HepG2 (cell line): Measurements from ENCODE around the gene MYL6. TPM values are rescaled to one million over a fixed set of nuclear protein-coding genes. Genes with fewer than 3 reads are reported as not detected.

ENCODE experiments used
- ATAC-seq: fragments of 200-7000 bp; cut with Tn5 transposase; 3 replicates; pipeline ENCODE4 v1.9.1; 2020; ENCODE audit warnings: mild to moderate bottlenecking, moderate library complexity
- BruUV-seq: library from RNA; stranded (reverse); fragments of 400-500 nt; replicated peaks from 2 replicates; lab custom pipeline; 2021; lab: Mats Ljungman, UMichigan
- CTCF ChIA-PET: fragments of 300-600 bp; formaldehyde crosslinking; extraction: SDS; loops from one replicate; lab custom pipeline; 2021; ENCODE audit warnings: low total read pairs, inconsistent platforms, low intra/inter-chr PET ratio; lab: Yijun Ruan, JAX
- POLR2A ChIA-PET: fragments of 350-600 bp; sonication (Branson Sonifier 250); formaldehyde crosslinking; loops from one replicate; lab custom pipeline; 2020; ENCODE audit warnings: antibody characterized with exemption, inconsistent platforms; lab: Yijun Ruan, JAX
- DNase-seq: peaks from one replicate; pipeline ENCODE4 v3.0.0-alpha.2; 2015; ENCODE audit warnings: low spot score
- FAIRE-seq: peaks from 3 replicates; lab custom pipeline; 2011; peaks lifted over from hg19 to GRCh38; lab: Jason Lieb, UNC
- H2AFZ ChIP-seq: one replicate; pipeline ENCODE4 v1.6.1; 2011; ENCODE audit warnings: low read length, inconsistent platforms
- H3K27ac ChIP-seq: fragments of 300-600 bp; 3 replicates; pipeline ENCODE4 v1.8.0; 2011; ENCODE audit warnings: mixed run types, mild to moderate bottlenecking, mixed read lengths, low read length, inconsistent platforms; ENCODE audit not compliant: insufficient read depth; ENCODE audit errors: extremely low read length
- H3K27me3 ChIP-seq, 2 experiments: fragments of 200-600 bp in 1 of 2; 2 replicates in 1 of 2; 3 replicates in 1 of 2; pipeline versions ENCODE4 v1.6.0 to v1.8.0; 2011; ENCODE audit warnings: low read length in 2 of 2, mild to moderate bottlenecking in 2 of 2, moderate library complexity in 2 of 2, inconsistent platforms in 1 of 2; ENCODE audit not compliant: insufficient read depth in 2 of 2, control insufficient read depth in 1 of 2
- H3K36me3 ChIP-seq, 2 experiments: fragments of 200-600 bp in 1 of 2; replicated peaks in 1 of 2; 2 replicates in 1 of 2; 3 replicates in 1 of 2; pipeline versions ENCODE4 v1.5.1 to v1.8.0; 2011; ENCODE audit warnings: low read length in 2 of 2, inconsistent platforms in 1 of 2; ENCODE audit not compliant: insufficient read depth in 2 of 2, control insufficient read depth in 1 of 2
- H3K4me1 ChIP-seq: 2 replicates; pipeline ENCODE4 v1.5.1; 2012; ENCODE audit warnings: low read length, inconsistent platforms; ENCODE audit not compliant: insufficient read depth
- H3K4me2 ChIP-seq: 2 replicates; pipeline ENCODE4 v1.6.0; 2011; ENCODE audit warnings: low read depth, low read length, inconsistent platforms
- H3K4me3 ChIP-seq, 3 experiments: fragments of 200-600 bp in 1 of 3; sonication (generic), shearing (Covaris generic) in 1 of 3; replicated peaks in 1 of 3; 2 replicates each; pipeline ENCODE4 v1.5.1; 2011 to 2016; ENCODE audit warnings: low read length in 3 of 3, inconsistent platforms in 2 of 3, low read depth in 2 of 3, mild to moderate bottlenecking in 2 of 3, control low read depth in 1 of 3, mixed read lengths in 1 of 3; ENCODE audit not compliant: insufficient read depth in 1 of 3
- H3K79me2 ChIP-seq: one replicate; pipeline ENCODE4 v1.6.1; 2011; ENCODE audit warnings: low read length, inconsistent platforms; ENCODE audit not compliant: insufficient read depth
- H3K9ac ChIP-seq: 2 replicates; pipeline ENCODE4 v1.6.0; 2011; ENCODE audit warnings: mild to moderate bottlenecking, low read depth, low read length, inconsistent platforms; ENCODE audit not compliant: insufficient read depth
- H3K9me3 ChIP-seq: 2 replicates; pipeline ENCODE4 v1.5.1; 2012; ENCODE audit warnings: mild to moderate bottlenecking, low read length
- H4K20me1 ChIP-seq: 2 replicates; pipeline ENCODE4 v1.6.0; 2011; ENCODE audit warnings: inconsistent platforms, mild to moderate bottlenecking, low read length, moderate library complexity; ENCODE audit not compliant: insufficient read depth
- GTF3A ChIP-seq: sonication (generic); formaldehyde crosslinking; conservative IDR thresholded peaks from 2 replicates; pipeline ENCODE4 v1.4.0; 2020; ENCODE audit warnings: mild to moderate bottlenecking, missing genetic modification reagents
- HNRNPLL ChIP-seq: fragments of 200-400 bp; formaldehyde crosslinking; IDR thresholded peaks from 2 replicates; pipeline ENCODE4 v1.6.1; 2017; ENCODE audit warnings: mild to moderate bottlenecking, low read depth, low read length; ENCODE audit not compliant: poor library complexity, severe bottlenecking
- JUN ChIP-seq: sonication (generic); formaldehyde crosslinking; IDR thresholded peaks from 2 replicates; pipeline ENCODE4 v1.4.0; 2020; ENCODE audit warnings: mild to moderate bottlenecking, missing genetic modification reagents
- KDM5A ChIP-seq: fragments of 200-600 bp; sonication (generic); IDR thresholded peaks from 2 replicates; pipeline ENCODE4 v1.7.0; 2018; ENCODE audit warnings: antibody characterized with exemption, mild to moderate bottlenecking, low read length, borderline replicate concordance
- PRMT3 ChIP-seq: sonication (generic); formaldehyde crosslinking; IDR thresholded peaks from 2 replicates; pipeline ENCODE4 v1.8.1; 2022; ENCODE audit warnings: low read depth, mild to moderate bottlenecking, moderate library complexity, missing genetic modification reagents, borderline replicate concordance
- SNAPC2 ChIP-seq: sonication (generic); formaldehyde crosslinking; IDR thresholded peaks from 2 replicates; pipeline ENCODE4 v1.8.1; 2022; ENCODE audit warnings: mild to moderate bottlenecking, missing genetic modification reagents
- SP4 ChIP-seq: sonication (generic); formaldehyde crosslinking; IDR thresholded peaks from 2 replicates; pipeline ENCODE4 v1.8.1; 2023; ENCODE audit warnings: mild to moderate bottlenecking, missing genetic modification reagents
- STAG1 ChIP-seq: sonication (generic); formaldehyde crosslinking; IDR thresholded peaks from 2 replicates; pipeline ENCODE4 v1.4.0; 2020; ENCODE audit warnings: missing genetic modification reagents
- STAT5B ChIP-seq: sonication (generic); formaldehyde crosslinking; IDR thresholded peaks from 2 replicates; pipeline ENCODE4 v1.4.0; 2020; ENCODE audit warnings: missing genetic modification reagents
- ZNF224 ChIP-seq: sonication (generic); formaldehyde crosslinking; IDR thresholded peaks from 2 replicates; pipeline ENCODE4 v1.5.0; 2020; ENCODE audit warnings: mild to moderate bottlenecking, missing genetic modification reagents
- ZNF335 ChIP-seq: sonication (generic); formaldehyde crosslinking; IDR thresholded peaks from 2 replicates; pipeline ENCODE4 v1.4.0; 2020; ENCODE audit warnings: missing genetic modification reagents
- ZNF33B ChIP-seq: sonication (generic); formaldehyde crosslinking; IDR thresholded peaks from 2 replicates; pipeline ENCODE4 v1.5.1; 2020; ENCODE audit warnings: mild to moderate bottlenecking, missing genetic modification reagents
- ZNF570 ChIP-seq: sonication (generic); formaldehyde crosslinking; IDR thresholded peaks from 2 replicates; pipeline ENCODE4 v1.4.0; 2020; ENCODE audit warnings: mild to moderate bottlenecking, missing genetic modification reagents, borderline replicate concordance
- ZNF660 ChIP-seq: sonication (generic); formaldehyde crosslinking; IDR thresholded peaks from 2 replicates; pipeline ENCODE4 v1.5.1; 2020; ENCODE audit warnings: mild to moderate bottlenecking, low read depth, missing genetic modification reagents, borderline replicate concordance
- ZNF678 ChIP-seq: sonication (generic); formaldehyde crosslinking; IDR thresholded peaks from 2 replicates; pipeline ENCODE4 v1.4.0; 2020; ENCODE audit warnings: mild to moderate bottlenecking, missing genetic modification reagents
- WGBS: methylation state at CpG from one replicate; pipeline ENCODE4 v1.1.6; 2017; ENCODE audit warnings: low lambda C conversion rate; 5-methylcytosine and 5-hydroxymethylcytosine counted together
- in situ Hi-C: cut with HindIII; loops from 2 replicates; pipeline ENCODE4 v1.10.0; 2017; ENCODE audit warnings: low pct_unique_long_range_greater_than_20kb; ENCODE audit not compliant: extremely low pct_ligation_motif_present
- intact Hi-C: fragments of 100-400 bp; cut with micrococcal nuclease; formaldehyde crosslinking; loops from one replicate; pipeline ENCODE4 v1.10.0; 2022; ENCODE audit not compliant: unreplicated experiment
- polyA plus RNA-seq, 8 experiments: library from polyadenylated mRNA; depleted of rRNA in 3 of 8; stranded (reverse) in 7 of 8; unstranded in 1 of 8; fragments of >200 nt; fragmentation: Illumina TruSeq in 4 of 8; extraction: Trizol in 4 of 8; gene quantifications; 2 replicates each; pipeline versions ENCODE4 v1.2.1 to v1.2.3, GENCODE V29; 2011 to 2016; ENCODE audit warnings: low read depth in 4 of 8, missing spikeins in 1 of 8, mixed read lengths in 1 of 8; ENCODE audit not compliant: insufficient read depth in 1 of 8
- total RNA-seq, 5 experiments: library from RNA; depleted of rRNA; stranded (reverse); fragments of >200 nt; fragmentation: Illumina TruSeq; extraction: Trizol; gene quantifications; 2 replicates each; pipeline ENCODE4 v1.2.3, GENCODE V29; 2016; ENCODE audit warnings: low read depth in 1 of 5

The MYL6 gene
- total and polyA plus RNA-seq, 2 of the 13 experiments (the other 11 are each of a cell fraction or from before 2014, with no cell fraction given), result 1,127 to 1,192 TPM

- Histone ChIP-seq H3K9ac (no peak overlapping the region), H3K36me3 (no peaks in the 10 kb centered on the region), H3K4me3 (no peak overlapping the region), H3K4me1 (peaks cover 4% of the 10 kb centered on the region), H3K79me2 (no peaks in the 10 kb centered on the region), H3K9me3 (no peaks in the 10 kb centered on the region), H3K27me3 (no peaks in the 10 kb centered on the region), H4K20me1 (no peaks in the 10 kb centered on the region), H2AFZ (no peak overlapping the region), H3K4me2 (no peak overlapping the region), H3K27ac (no peak overlapping the region)
- no peak for DNase-seq
- ChIA-PET CTCF (no interaction called here), POLR2A (interaction anchor here (1.4 to 1.5 kb wide), 2 partner anchors 8 to 9 kb away, joined by 3 to 4 read pairs; partner anchors contain the start of gene SMARCC2)
- no TSS peak for BruUV-seq
- intact Hi-C loops, result no loop called here
- in situ Hi-C loops, result loop anchor here (10.0 kb wide), 1 partner anchor 267 kb away; the partner anchor contains the start of gene SPRYD4
- TF ChIP-seq ZNF224 (CRISPR knock-in tag) (no peak), PRMT3 (CRISPR knock-in tag) (no peak), JUN (CRISPR knock-in tag) (no peak), ZNF33B (CRISPR knock-in tag) (no peak), SP4 (no peak), ZNF678 (CRISPR knock-in tag) (no peak), HNRNPLL (no peak), KDM5A (no peak), STAG1 (CRISPR knock-in tag) (no peak), ZNF660 (CRISPR knock-in tag) (no peak), ZNF335 (CRISPR knock-in tag) (no peak), STAT5B (CRISPR knock-in tag) (no peak), GTF3A (CRISPR knock-in tag) (no peak), SNAPC2 (CRISPR knock-in tag) (no peak), ZNF570 (CRISPR knock-in tag) (no peak)
- ATAC-seq, result no peak
- WGBS, result 78% methylated on average over 9 of the region's 9 CpGs
- no peak for FAIRE-seq
Observed at GRCh38 chr12:56197921-56198635, 39.9 kb downstream of the MYL6 start.
